H9 (cell line): Measurements from ENCODE around the gene WDR38. TPM values are rescaled to one million over a fixed set of nuclear protein-coding genes. Genes with fewer than 3 reads are reported as not detected.
A peak's percentile ranks its signal among the peaks of the same experiment; 100 is the strongest.

Experiments used
- DNase-seq: peaks from one replicate; pipeline ENCODE4 v3.0.0-alpha.2; 2017
- H2AFZ ChIP-seq: one replicate; pipeline ENCODE4 v1.6.1; 2013; ENCODE audit warnings: mild to moderate bottlenecking, low read length, control low read depth, moderate library complexity
- H2AK5ac ChIP-seq: 2 replicates; pipeline ENCODE4 v1.6.1; 2013; ENCODE audit warnings: low read length, control low read depth, mixed read lengths; ENCODE audit not compliant: insufficient read length
- H2BK120ac ChIP-seq: one replicate; pipeline ENCODE4 v1.6.1; 2013; ENCODE audit warnings: low read depth, mild to moderate bottlenecking, low read length, control low read depth, inconsistent platforms; ENCODE audit not compliant: poor library complexity, severe bottlenecking
- H2BK12ac ChIP-seq: 2 replicates; pipeline ENCODE4 v1.6.1; 2013; ENCODE audit warnings: low read length, control low read depth, mixed read lengths, low read depth; ENCODE audit not compliant: insufficient read length
- H2BK15ac ChIP-seq: 2 replicates; pipeline ENCODE4 v1.6.1; 2013; ENCODE audit warnings: low read depth, low read length, control low read depth
- H2BK20ac ChIP-seq: one replicate; pipeline ENCODE4 v1.6.1; 2013; ENCODE audit warnings: low read depth, mild to moderate bottlenecking, low read length, control low read depth, inconsistent platforms; ENCODE audit not compliant: poor library complexity, severe bottlenecking
- H2BK5ac ChIP-seq: 2 replicates; pipeline ENCODE4 v1.6.1; 2013; ENCODE audit warnings: low read length, control low read depth, mixed read lengths; ENCODE audit not compliant: insufficient read length
- H3K14ac ChIP-seq: 2 replicates; pipeline ENCODE4 v1.6.1; 2013; ENCODE audit warnings: low read length, control low read depth; ENCODE audit not compliant: insufficient read depth
- H3K18ac ChIP-seq: 2 replicates; pipeline ENCODE4 v1.6.1; 2013; ENCODE audit warnings: low read depth, mild to moderate bottlenecking, mixed read lengths, low read length, control low read depth; ENCODE audit not compliant: insufficient read length
- H3K23ac ChIP-seq: 2 replicates; pipeline ENCODE4 v1.6.1; 2013; ENCODE audit warnings: low read length, control low read depth, mixed read lengths, low read depth; ENCODE audit not compliant: insufficient read length
- H3K23me2 ChIP-seq: 2 replicates; pipeline ENCODE4 v1.6.1; 2013; ENCODE audit warnings: low read depth, mild to moderate bottlenecking, mixed read lengths, low read length, control low read depth; ENCODE audit not compliant: insufficient read length, poor library complexity, severe bottlenecking
- H3K27ac ChIP-seq: 2 replicates; pipeline ENCODE4 v1.5.1; 2013; ENCODE audit warnings: low read length, control low read depth, mixed read lengths, low read depth; ENCODE audit not compliant: insufficient read length
- H3K27me3 ChIP-seq: 2 replicates; pipeline ENCODE4 v1.6.1; 2013; ENCODE audit warnings: low read length, control low read depth, inconsistent platforms; ENCODE audit not compliant: insufficient read depth
- H3K4ac ChIP-seq: 2 replicates; pipeline ENCODE4 v1.6.1; 2013; ENCODE audit warnings: low read depth, mild to moderate bottlenecking, control low read depth, inconsistent platforms, low read length, moderate library complexity
- H3K4me1 ChIP-seq: 2 replicates; pipeline ENCODE4 v1.6.1; 2013; ENCODE audit warnings: low read length, control low read depth, inconsistent platforms; ENCODE audit not compliant: insufficient read depth
- H3K4me2 ChIP-seq: 2 replicates; pipeline ENCODE4 v1.6.1; 2013; ENCODE audit warnings: low read length, control low read depth, mixed read lengths; ENCODE audit not compliant: insufficient read length, insufficient read depth
- H3K56ac ChIP-seq: 2 replicates; pipeline ENCODE4 v1.6.1; 2013; ENCODE audit warnings: low read depth, mild to moderate bottlenecking, mixed read lengths, low read length, control low read depth; ENCODE audit not compliant: insufficient read length
- H3K79me1 ChIP-seq: 2 replicates; pipeline ENCODE4 v1.6.1; 2013; ENCODE audit warnings: low read depth, mild to moderate bottlenecking, moderate library complexity, low read length, control low read depth, inconsistent platforms; ENCODE audit not compliant: insufficient read depth, poor library complexity, severe bottlenecking
- H3K79me2 ChIP-seq: 2 replicates; pipeline ENCODE4 v1.6.1; 2013; ENCODE audit warnings: low read length, control low read depth, inconsistent platforms; ENCODE audit not compliant: insufficient read depth
- H3K9ac ChIP-seq: 2 replicates; pipeline ENCODE4 v1.6.1; 2013; ENCODE audit warnings: low read length, control low read depth, mixed read lengths; ENCODE audit not compliant: insufficient read length; ENCODE audit errors: extremely low read depth
- H3K9me3 ChIP-seq: one replicate; pipeline ENCODE4 v1.6.1; 2013; ENCODE audit warnings: low read depth, low read length, inconsistent platforms; ENCODE audit not compliant: control insufficient read depth
- H3T11ph ChIP-seq: one replicate; pipeline ENCODE4 v1.6.1; 2013; ENCODE audit warnings: mild to moderate bottlenecking, low read length, control low read depth, inconsistent platforms
- H4K20me1 ChIP-seq: one replicate; pipeline ENCODE4 v1.6.1; 2013; ENCODE audit not compliant: control insufficient read depth, insufficient read length, insufficient read depth
- H4K5ac ChIP-seq: 2 replicates; pipeline ENCODE4 v1.6.1; 2013; ENCODE audit warnings: low read depth, mild to moderate bottlenecking, mixed read lengths, low read length, control low read depth; ENCODE audit not compliant: insufficient read length
- H4K8ac ChIP-seq: replicated peaks from 2 replicates; pipeline ENCODE4 v1.6.1; 2013; ENCODE audit warnings: low read length, control low read depth, mixed read lengths, low read depth; ENCODE audit not compliant: insufficient read length
- H4K91ac ChIP-seq: 2 replicates; pipeline ENCODE4 v1.6.1; 2013; ENCODE audit warnings: low read depth, mild to moderate bottlenecking, moderate library complexity, mixed read lengths, low read length, control low read depth; ENCODE audit not compliant: insufficient read length
- H3K27ac Mint-ChIP-seq, 3 experiments: 2 replicates in 2 of 3; 3 replicates in 1 of 3; pipeline ENCODE4 v1.8.0; 2020 to 2021; ENCODE audit warnings: mixed read lengths in 3 of 3, mild to moderate bottlenecking in 1 of 3, moderate library complexity in 1 of 3
- H3K27me3 Mint-ChIP-seq: 2 replicates; pipeline ENCODE4 v1.8.0; 2021; ENCODE audit warnings: low read depth, mild to moderate bottlenecking, moderate library complexity, mixed read lengths
- H3K36me3 Mint-ChIP-seq, 3 experiments: 2 replicates in 2 of 3; 3 replicates in 1 of 3; pipeline ENCODE4 v1.8.0; 2020 to 2021; ENCODE audit warnings: low read depth in 3 of 3, mixed read lengths in 3 of 3; ENCODE audit not compliant: insufficient read depth in 1 of 3
- H3K4me1 Mint-ChIP-seq, 2 experiments: 2 replicates each; pipeline ENCODE4 v1.8.0; 2020; ENCODE audit warnings: mixed read lengths in 2 of 2
- H3K4me3 Mint-ChIP-seq, 2 experiments: 2 replicates in 1 of 2; 3 replicates in 1 of 2; pipeline ENCODE4 v1.8.0; 2020 to 2021; ENCODE audit warnings: mild to moderate bottlenecking in 2 of 2, mixed read lengths in 2 of 2, moderate library complexity in 1 of 2
- H3K9me3 Mint-ChIP-seq, 2 experiments: 2 replicates in 1 of 2; 3 replicates in 1 of 2; pipeline ENCODE4 v1.8.0; 2020; ENCODE audit warnings: mild to moderate bottlenecking in 2 of 2, mixed read lengths in 2 of 2, moderate library complexity in 1 of 2
- WGBS: extraction: QIAGEN DNeasy Blood & Tissue Kit; methylation state at CpG from one replicate; pipeline ENCODE4 v1.1.7; 2013; ENCODE audit warnings: missing lambda C conversion rate, low lambda C conversion rate, mixed read lengths; ENCODE audit not compliant: insufficient read length; ENCODE audit errors: extremely low coverage; 5-methylcytosine and 5-hydroxymethylcytosine counted together
- total RNA-seq: library from RNA; stranded (reverse); gene quantifications from 2 replicates; pipeline ENCODE4 v1.2.1, GENCODE V29; 2021
- TF ChIP-seq, protein P1 (sequence below): fragments of 200-600 bp; sonication (generic); conservative IDR thresholded peaks from 3 replicates; pipeline ENCODE4 v1.8.0; 2021; ENCODE audit warnings: antibody characterized with exemption, mild to moderate bottlenecking

The WDR38 gene
- total RNA-seq, 1 experiment from 2014 or later, result not detected

DNA sequence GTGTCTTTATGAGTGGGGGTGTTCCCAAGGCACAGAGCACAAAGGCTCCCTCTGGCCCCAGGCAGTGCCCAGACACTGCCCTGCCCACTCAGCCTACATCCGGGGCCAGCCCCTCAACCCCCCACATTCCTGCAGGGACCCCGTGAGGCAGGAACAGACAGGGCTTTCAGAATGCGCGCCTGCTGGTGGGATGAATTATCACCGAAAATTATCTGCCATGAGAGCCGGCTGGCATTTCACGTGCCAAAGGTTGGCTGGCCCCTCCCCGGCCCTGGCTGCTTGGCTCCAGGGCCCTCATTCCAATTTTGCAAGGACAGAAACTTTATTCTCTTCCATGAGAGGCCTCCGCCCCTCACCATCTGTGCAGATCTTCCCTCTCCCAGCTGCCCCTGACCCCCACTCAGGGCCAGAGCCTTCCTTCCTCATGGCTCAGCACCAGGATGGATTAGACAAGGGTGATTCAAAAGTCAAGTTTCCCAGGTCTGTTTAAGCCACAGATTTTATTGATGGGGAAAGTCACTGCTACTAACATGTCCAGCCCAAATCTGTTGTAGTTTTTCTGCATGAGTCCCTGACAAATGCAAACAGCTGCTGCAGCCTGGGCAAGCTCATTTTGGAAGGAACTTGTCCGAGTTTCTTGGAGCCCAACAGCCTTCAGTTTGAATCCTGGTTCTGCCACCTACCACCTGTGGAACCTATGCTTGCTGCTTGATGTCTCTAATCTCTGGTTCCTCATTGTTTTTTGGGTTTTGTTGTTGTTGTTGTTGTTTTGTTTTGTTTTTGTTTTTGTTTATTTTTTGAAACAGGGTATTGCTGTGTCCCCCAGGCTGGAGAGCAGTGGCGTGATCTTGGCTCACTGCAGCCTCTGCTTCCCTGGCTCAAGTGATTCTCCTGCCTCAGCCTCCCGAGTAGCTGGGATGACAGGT lies 32.3 kb upstream of the WDR38 start:
- Histone ChIP-seq H4K20me1 (no peaks in the 10 kb centered on the region), H3K23ac (no peak overlapping the region), H3K18ac (no peak overlapping the region), H3K4me2 (no peak overlapping the region), H3T11ph (no peak overlapping the region), H3K4ac (no peak overlapping the region), H2BK5ac (no peak overlapping the region), H3K56ac (no peak overlapping the region), H2BK120ac (no peak overlapping the region), H4K8ac (no peak overlapping the region), H3K79me1 (no peaks in the 10 kb centered on the region), H3K79me2 (no peaks in the 10 kb centered on the region), H2AK5ac (no peak overlapping the region), H3K27me3 (no peaks in the 10 kb centered on the region), H2AFZ (no peak overlapping the region), H3K14ac (no peak overlapping the region), H3K23me2 (no peaks in the 10 kb centered on the region), H2BK15ac (no peak overlapping the region), H3K9ac (no peak overlapping the region), H3K4me1 (0 out of 2 replicates have a peak, but pooled peaks cover 2% of the 10 kb centered on the region), H2BK20ac (no peak overlapping the region), H2BK12ac (no peak overlapping the region), H3K27ac (no peak overlapping the region), H3K9me3 (no peaks in the 10 kb centered on the region), H4K5ac (no peak overlapping the region), H4K91ac (no peak overlapping the region)
- Mint-ChIP-seq H3K36me3 (no peaks in the 10 kb centered on the region), H3K27ac (peak overlapping the region in 1 of 3 experiments; percentile 49; a peak in 2 of 7 replicates), H3K27me3 (no peaks in the 10 kb centered on the region), H3K4me3 (no peak overlapping the region), H3K4me1 (peaks cover 0 to 12% of the 10 kb centered on the region in 2 experiments; a peak in 2 of 4 replicates), H3K9me3 (no peaks in the 10 kb centered on the region)
- DNase-seq, result no peak
- no CpG with 5 or more reads among the region's 12 CpGs for WGBS
- TF ChIP-seq, protein P1, sequence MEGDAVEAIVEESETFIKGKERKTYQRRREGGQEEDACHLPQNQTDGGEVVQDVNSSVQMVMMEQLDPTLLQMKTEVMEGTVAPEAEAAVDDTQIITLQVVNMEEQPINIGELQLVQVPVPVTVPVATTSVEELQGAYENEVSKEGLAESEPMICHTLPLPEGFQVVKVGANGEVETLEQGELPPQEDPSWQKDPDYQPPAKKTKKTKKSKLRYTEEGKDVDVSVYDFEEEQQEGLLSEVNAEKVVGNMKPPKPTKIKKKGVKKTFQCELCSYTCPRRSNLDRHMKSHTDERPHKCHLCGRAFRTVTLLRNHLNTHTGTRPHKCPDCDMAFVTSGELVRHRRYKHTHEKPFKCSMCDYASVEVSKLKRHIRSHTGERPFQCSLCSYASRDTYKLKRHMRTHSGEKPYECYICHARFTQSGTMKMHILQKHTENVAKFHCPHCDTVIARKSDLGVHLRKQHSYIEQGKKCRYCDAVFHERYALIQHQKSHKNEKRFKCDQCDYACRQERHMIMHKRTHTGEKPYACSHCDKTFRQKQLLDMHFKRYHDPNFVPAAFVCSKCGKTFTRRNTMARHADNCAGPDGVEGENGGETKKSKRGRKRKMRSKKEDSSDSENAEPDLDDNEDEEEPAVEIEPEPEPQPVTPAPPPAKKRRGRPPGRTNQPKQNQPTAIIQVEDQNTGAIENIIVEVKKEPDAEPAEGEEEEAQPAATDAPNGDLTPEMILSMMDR, result no peak
